ENCODE results near the gene CCDC24. TPM values are rescaled to one million over a fixed set of nuclear protein-coding genes. Genes with fewer than 3 reads are reported as not detected.

CCDC24 gene
- total and polyA plus RNA-seq, 2 of the 4 experiments (the other 2 are of a cell fraction) = 1.4 to 4.6 TPM

- Histone ChIP-seq H3K4me3 (ENCODE audit: insufficient read depth, low read depth, low read length) (peak overlapping the region; percentile 75), H3K56ac (ENCODE audit: extremely low read depth, insufficient read depth, low read length) (no peak overlapping the region), H3K18ac (ENCODE audit: low read depth, low read length) (no peak overlapping the region), H4K8ac (ENCODE audit: low read depth in 2 of 2, low read length in 2 of 2) (peak overlapping the region; percentile 85 to 90; a peak in 2 of 4 replicates), H3K9ac (ENCODE audit: low read depth, low read length) (peak overlapping the region; percentile 44; the same call in 1 of the 2 replicates), H4K20me1 (ENCODE audit: insufficient read depth, low read length) (peaks cover 2% of the 10 kb centered on the region; the same call in 1 of the 2 replicates), H3K4me2 (ENCODE audit: low read depth, low read length) (peak overlapping the region; percentile 81), H3K4ac (ENCODE audit: low read depth, low read length) (no peak overlapping the region), H2BK15ac (ENCODE audit: low read depth, low read length) (no peak overlapping the region), H2BK5ac (ENCODE audit: low read depth, low read length, poor library complexity, severe bottlenecking) (no peak overlapping the region), H3K4me1 (ENCODE audit: control insufficient read depth, insufficient read depth, low read length) (peaks cover 7% of the 10 kb centered on the region), H3K36me3 (ENCODE audit: control insufficient read depth, insufficient read depth, low read length) (no peaks in the 10 kb centered on the region; the same call in 1 of the 2 replicates), H3K79me1 (ENCODE audit: low read depth in 1 of 2, low read length in 2 of 2) (no peaks in the 10 kb centered on the region), H2BK120ac (ENCODE audit: low read depth, low read length) (no peak overlapping the region), H3K9me3 (ENCODE audit: control insufficient read depth, insufficient read depth, low read length) (no peaks in the 10 kb centered on the region), H3K9me1 (ENCODE audit: insufficient read depth, low read length) (peaks cover 5% of the 10 kb centered on the region), H2AK5ac (ENCODE audit: low read depth, low read length) (no peak overlapping the region; the same call in 1 of the 2 replicates), H2BK20ac (ENCODE audit: low read depth, low read length) (no peak overlapping the region), H3K23ac (ENCODE audit: low read depth, low read length) (0 out of 2 replicates have a peak overlapping the region, but pooled peaks have one; percentile 7), H4K91ac (ENCODE audit: insufficient read depth, low read depth, low read length) (no peak overlapping the region), H3K27ac (ENCODE audit: insufficient read depth, low read length) (no peak overlapping the region), H2AFZ (replicated peaks; ENCODE audit: low read length, poor library complexity) (peak overlapping the region; percentile 97), H3K14ac (replicated peaks; ENCODE audit: low read depth, low read length) (no peak overlapping the region), H3K27me3 (ENCODE audit: control insufficient read depth, insufficient read depth, low read length) (no peaks in the 10 kb centered on the region), H2AK9ac (replicated peaks; ENCODE audit: low read depth, low read length, poor library complexity) (peak overlapping the region; percentile 83), H4K5ac (ENCODE audit: low read depth, low read length) (no peak overlapping the region; the same call in 1 of the 2 replicates)
- TF ChIP-seq MAZ (IDR thresholded peaks at IDR 0.05; ENCODE audit: borderline replicate concordance, low read depth, low read length) (no peak), MAFK (IDR thresholded peaks at IDR 0.05; ENCODE audit: low read depth, low read length) (no peak), SMC3 (IDR thresholded peaks at IDR 0.05; ENCODE audit: low read depth, low read length) (no peak), MXI1 (IDR thresholded peaks at IDR 0.05; ENCODE audit: borderline replicate concordance, low read depth, low read length) (no peak), CHD1 (IDR thresholded peaks at IDR 0.05; ENCODE audit: low read depth, low read length) (no peak), NFE2L2 (IDR thresholded peaks at IDR 0.05; ENCODE audit: low read depth, low read length) (no peak), CEBPB (IDR thresholded peaks at IDR 0.05; ENCODE audit: low read depth, low read length) (no peak), RAD21 (IDR thresholded peaks at IDR 0.05; ENCODE audit: low read length) (no peak), POLR2A (IDR thresholded peaks at IDR 0.05; ENCODE audit: low read depth, low read length) (no peak)
- WGBS, 2 experiments (ENCODE audit: extremely low coverage in 2 of 2, insufficient read length in 1 of 2) = 62% methylated on average over 5 of the region's 11 CpGs; no CpG with 5 or more reads in 1 of the 2 experiments
- ChIA-PET CTCF (interaction anchor here (0.7 to 1.3 kb wide), 2 partner anchors 13 to 55 kb away, joined by 3 to 4 read pairs; no protein-coding TSS in a partner anchor), POLR2A (ENCODE audit: unreplicated experiment) (interaction anchor here (0.6 kb wide), 1 partner anchor 249 kb away, joined by 13 read pairs; no protein-coding TSS in a partner anchor)
- ATAC-seq (ENCODE audit: low read depth) (no peak), DNase-seq (no peak)
- no TSS peak for BruUV-seq (replicated peaks)
- dilution Hi-C loops (cut with HindIII; ENCODE audit: low sequenced_read_pairs, unreplicated experiment) = no loop called here
- intact Hi-C loops (cut with micrococcal nuclease) = no loop called here
- in situ Hi-C loops (cut with MboI; ENCODE audit: low sequenced_read_pairs) = no loop called here
Measured at GRCh38 chr1:43992232-43992995, 1.0 kb downstream of the CCDC24 start.
